22Rv1 (cell line): ENCODE measurements around the gene PNPLA6.

Experiments
- ZFX ChIP-seq: fragments of 450-650 bp; IDR thresholded peaks from 2 replicates; pipeline ENCODE4 v1.6.1; 2017; ENCODE audit warnings: antibody characterized with exemption, borderline replicate concordance
- TF ChIP-seq, protein P1 (sequence below): fragments of 450-650 bp; IDR thresholded peaks from 2 replicates; pipeline ENCODE4 v1.5.1; 2017; ENCODE audit warnings: mild to moderate bottlenecking

DNA sequence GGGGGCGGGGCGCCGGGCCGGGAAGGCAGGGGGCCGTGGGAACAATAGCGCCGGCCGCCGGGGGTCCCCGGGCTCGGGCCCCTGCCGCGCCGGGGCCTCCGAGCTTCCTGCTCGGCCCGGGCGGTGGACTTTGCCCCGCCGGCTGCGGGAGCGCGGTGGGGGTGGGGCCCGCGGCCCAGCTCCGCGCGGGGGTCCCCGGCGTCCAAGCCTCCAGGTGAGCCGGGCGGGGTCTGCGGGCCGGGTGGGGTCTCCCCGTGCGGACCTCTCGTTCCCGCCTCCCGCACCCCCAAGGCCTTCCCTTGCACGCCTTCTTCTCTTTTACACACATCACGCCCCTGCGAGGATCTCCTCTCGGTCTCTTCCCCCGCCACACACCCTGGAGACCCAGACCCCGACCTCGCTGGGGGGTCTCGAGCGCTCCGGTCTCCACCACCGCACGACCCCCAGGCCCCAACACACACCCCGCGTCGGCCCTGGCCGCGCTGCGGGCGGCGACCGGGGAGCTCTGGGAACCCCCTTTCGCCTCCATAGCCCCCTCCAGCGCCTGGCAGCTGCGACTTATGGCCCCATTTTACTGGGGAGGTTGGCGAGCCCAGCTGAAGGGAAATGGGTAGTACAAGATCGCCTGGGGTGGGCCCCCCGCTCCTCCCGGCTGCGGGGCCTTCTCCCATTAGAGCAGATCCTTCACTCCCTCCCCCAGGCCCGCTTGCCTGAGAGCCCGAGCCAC lies 60.9 kb downstream of the PNPLA6 start:
- TF ChIP-seq, protein P1, sequence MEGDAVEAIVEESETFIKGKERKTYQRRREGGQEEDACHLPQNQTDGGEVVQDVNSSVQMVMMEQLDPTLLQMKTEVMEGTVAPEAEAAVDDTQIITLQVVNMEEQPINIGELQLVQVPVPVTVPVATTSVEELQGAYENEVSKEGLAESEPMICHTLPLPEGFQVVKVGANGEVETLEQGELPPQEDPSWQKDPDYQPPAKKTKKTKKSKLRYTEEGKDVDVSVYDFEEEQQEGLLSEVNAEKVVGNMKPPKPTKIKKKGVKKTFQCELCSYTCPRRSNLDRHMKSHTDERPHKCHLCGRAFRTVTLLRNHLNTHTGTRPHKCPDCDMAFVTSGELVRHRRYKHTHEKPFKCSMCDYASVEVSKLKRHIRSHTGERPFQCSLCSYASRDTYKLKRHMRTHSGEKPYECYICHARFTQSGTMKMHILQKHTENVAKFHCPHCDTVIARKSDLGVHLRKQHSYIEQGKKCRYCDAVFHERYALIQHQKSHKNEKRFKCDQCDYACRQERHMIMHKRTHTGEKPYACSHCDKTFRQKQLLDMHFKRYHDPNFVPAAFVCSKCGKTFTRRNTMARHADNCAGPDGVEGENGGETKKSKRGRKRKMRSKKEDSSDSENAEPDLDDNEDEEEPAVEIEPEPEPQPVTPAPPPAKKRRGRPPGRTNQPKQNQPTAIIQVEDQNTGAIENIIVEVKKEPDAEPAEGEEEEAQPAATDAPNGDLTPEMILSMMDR: no peak
- TF ChIP-seq ZFX: no peak
